HepG2 (cell line): Measurements from ENCODE around the gene JAG1. TPM values are rescaled to one million over a fixed set of nuclear protein-coding genes. Genes with fewer than 3 reads are reported as not detected.

Source experiments
- CHCHD3 ChIP-seq: sonication (generic); formaldehyde crosslinking; IDR thresholded peaks from 2 replicates; pipeline ENCODE4 v1.8.0; 2022; ENCODE audit warnings: mild to moderate bottlenecking, missing genetic modification reagents, moderate library complexity
- DNMT1 ChIP-seq: sonication (generic); formaldehyde crosslinking; IDR thresholded peaks from 2 replicates; pipeline ENCODE4 v1.5.1; 2020; ENCODE audit warnings: mild to moderate bottlenecking, missing genetic modification reagents
- FIP1L1 ChIP-seq: fragments of 200-400 bp; formaldehyde crosslinking; IDR thresholded peaks from 2 replicates; pipeline ENCODE4 v1.6.1; 2018; ENCODE audit warnings: low read depth, mild to moderate bottlenecking, low read length, moderate library complexity, borderline replicate concordance; ENCODE audit not compliant: insufficient read depth
- FOXK2 ChIP-seq: fragments of 450-650 bp; IDR thresholded peaks from 2 replicates; pipeline ENCODE4 v1.6.1; 2016
- GFI1 ChIP-seq: sonication (generic); formaldehyde crosslinking; IDR thresholded peaks from 2 replicates; pipeline ENCODE4 v1.5.0; 2020; ENCODE audit warnings: missing genetic modification reagents, mild to moderate bottlenecking, borderline replicate concordance
- HNRNPL ChIP-seq: fragments of 200-400 bp; formaldehyde crosslinking; IDR thresholded peaks from 2 replicates; pipeline ENCODE4 v1.6.1; 2017; ENCODE audit warnings: mild to moderate bottlenecking, low read depth, low read length
- IRX3 ChIP-seq: sonication (generic); formaldehyde crosslinking; IDR thresholded peaks from 2 replicates; pipeline ENCODE4 v1.8.1; 2023; ENCODE audit warnings: mild to moderate bottlenecking, low read depth, missing genetic modification reagents, borderline replicate concordance
- JUNB ChIP-seq: sonication (generic); formaldehyde crosslinking; IDR thresholded peaks from 2 replicates; pipeline ENCODE4 v1.8.0; 2022; ENCODE audit warnings: missing genetic modification reagents, mild to moderate bottlenecking, borderline replicate concordance
- MBNL3 ChIP-seq: fragments of 250-450 bp; sonication (Bioruptor Pico); conservative IDR thresholded peaks from 2 replicates; pipeline ENCODE4 v1.8.0; 2022; ENCODE audit warnings: mild to moderate bottlenecking, inconsistent platforms
- NCOA2 ChIP-seq: sonication (generic); formaldehyde crosslinking; IDR thresholded peaks from 2 replicates; pipeline ENCODE4 v1.8.0; 2022; ENCODE audit warnings: inconsistent platforms
- POGZ ChIP-seq: sonication (generic); formaldehyde crosslinking; IDR thresholded peaks from 2 replicates; pipeline ENCODE4 v1.4.0; 2020; ENCODE audit warnings: mild to moderate bottlenecking, missing genetic modification reagents
- RFX1 ChIP-seq: fragments of 450-650 bp; IDR thresholded peaks from 2 replicates; pipeline ENCODE4 v1.6.1; 2017
- SSRP1 ChIP-seq: IDR thresholded peaks from 2 replicates; pipeline ENCODE4 v1.6.1; 2016; ENCODE audit warnings: control low read depth
- YY1 ChIP-seq: IDR thresholded peaks from 2 replicates; pipeline ENCODE4 v1.6.1; 2011; ENCODE audit warnings: low read length, low read depth, moderate library complexity, mild to moderate bottlenecking; ENCODE audit not compliant: insufficient read depth, insufficient replicate concordance
- ZC3H13 ChIP-seq: sonication (generic); formaldehyde crosslinking; IDR thresholded peaks from 2 replicates; pipeline ENCODE4 v1.8.1; 2023; ENCODE audit warnings: mild to moderate bottlenecking, missing genetic modification reagents, moderate library complexity
- ZKSCAN8 ChIP-seq: IDR thresholded peaks from 2 replicates; pipeline ENCODE4 v1.6.1; 2016; ENCODE audit warnings: borderline replicate concordance, missing genetic modification reagents, missing compliant biosample characterization
- ZMYM4 ChIP-seq: sonication (generic); formaldehyde crosslinking; IDR thresholded peaks from 2 replicates; pipeline ENCODE4 v1.8.1; 2023; ENCODE audit warnings: mild to moderate bottlenecking, missing genetic modification reagents
- ZNF12 ChIP-seq: sonication (generic); formaldehyde crosslinking; IDR thresholded peaks from 2 replicates; pipeline ENCODE4 v1.5.0; 2020; ENCODE audit warnings: missing genetic modification reagents
- ZNF224 ChIP-seq: sonication (generic); formaldehyde crosslinking; IDR thresholded peaks from 2 replicates; pipeline ENCODE4 v1.5.0; 2020; ENCODE audit warnings: mild to moderate bottlenecking, missing genetic modification reagents
- ZNF44 ChIP-seq: sonication (generic); formaldehyde crosslinking; IDR thresholded peaks from 2 replicates; pipeline ENCODE4 v1.5.1; 2020; ENCODE audit warnings: mild to moderate bottlenecking, missing genetic modification reagents
- ZNF615 ChIP-seq: sonication (generic); formaldehyde crosslinking; IDR thresholded peaks from 2 replicates; pipeline ENCODE4 v1.5.0; 2020; ENCODE audit warnings: mild to moderate bottlenecking, missing genetic modification reagents, borderline replicate concordance
- ZNF644 ChIP-seq: IDR thresholded peaks from 2 replicates; pipeline ENCODE4 v1.6.1; 2016; ENCODE audit warnings: low read depth
- ZSCAN20 ChIP-seq: sonication (generic); formaldehyde crosslinking; IDR thresholded peaks from 2 replicates; pipeline ENCODE4 v1.4.0; 2020; ENCODE audit warnings: missing genetic modification reagents, mild to moderate bottlenecking, borderline replicate concordance
- polyA plus RNA-seq, 8 experiments: library from polyadenylated mRNA; depleted of rRNA in 3 of 8; stranded (reverse) in 7 of 8; unstranded in 1 of 8; fragments of >200 nt; fragmentation: Illumina TruSeq in 4 of 8; extraction: Trizol in 4 of 8; gene quantifications; 2 replicates each; pipeline versions ENCODE4 v1.2.1 to v1.2.3, GENCODE V29; 2011 to 2016; ENCODE audit warnings: low read depth in 4 of 8, missing spikeins in 1 of 8, mixed read lengths in 1 of 8; ENCODE audit not compliant: insufficient read depth in 1 of 8
- total RNA-seq, 5 experiments: library from RNA; depleted of rRNA; stranded (reverse); fragments of >200 nt; fragmentation: Illumina TruSeq; extraction: Trizol; gene quantifications; 2 replicates each; pipeline ENCODE4 v1.2.3, GENCODE V29; 2016; ENCODE audit warnings: low read depth in 1 of 5
- TF ChIP-seq, protein P1 (sequence below): sonication (generic); formaldehyde crosslinking; IDR thresholded peaks from 2 replicates; pipeline ENCODE4 v1.4.0; 2020; ENCODE audit warnings: mild to moderate bottlenecking, missing genetic modification reagents
- TF ChIP-seq, protein P2 (sequence below): sonication (generic); formaldehyde crosslinking; IDR thresholded peaks from 2 replicates; pipeline ENCODE4 v1.5.1; 2020; ENCODE audit warnings: mild to moderate bottlenecking, missing genetic modification reagents, moderate library complexity

Gene JAG1
- total and polyA plus RNA-seq, 2 of the 13 experiments (the other 11 are each of a cell fraction or from before 2014, with no cell fraction given), result 47.1 to 56.3 TPM

DNA sequence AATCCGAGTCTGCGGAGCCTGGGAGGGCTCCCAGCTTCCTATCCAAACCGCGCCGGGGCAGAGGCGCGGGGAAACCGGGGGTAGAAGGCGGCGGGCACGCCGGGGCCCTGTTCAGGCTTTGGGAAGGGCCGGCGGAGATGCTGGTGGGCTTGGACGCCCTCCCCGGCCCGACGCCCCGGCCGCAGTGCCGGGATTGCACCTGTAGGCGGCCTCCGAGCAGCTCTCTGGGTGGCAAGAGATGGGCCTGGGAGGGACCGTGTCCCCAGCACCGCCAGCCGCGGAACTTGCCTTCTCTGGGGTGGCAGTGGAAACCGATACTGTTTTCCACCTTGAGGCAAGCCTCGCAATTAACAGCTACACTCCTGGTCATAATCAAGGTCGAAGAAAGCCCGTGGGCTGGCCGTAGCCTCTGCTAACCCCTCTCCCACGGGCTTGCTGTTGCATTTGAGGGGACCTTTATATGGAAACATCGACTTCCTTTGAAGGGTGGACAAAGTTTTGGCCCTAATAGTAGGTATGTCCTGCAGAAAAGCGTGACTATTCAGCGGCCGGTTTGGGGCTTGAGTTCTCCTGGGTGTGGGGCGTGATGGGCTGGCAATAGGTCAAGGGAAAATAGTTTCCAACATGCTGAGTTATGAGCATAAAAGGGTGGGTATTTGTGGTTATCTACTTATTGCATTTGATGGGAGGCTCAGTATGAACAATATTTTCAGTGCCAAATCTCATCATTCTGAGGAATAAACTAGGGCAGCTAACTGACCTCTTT is 1.1 kb upstream of the JAG1 start (continued):
- TF ChIP-seq GFI1 (peak; percentile 54; the same call in 1 of the 2 replicates), FOXK2 (no peak), HNRNPL (peak; percentile 86), MBNL3 (CRISPR knock-in tag) (no peak), ZNF12 (peak; percentile 76; the same call in 1 of the 2 replicates), ZMYM4 (CRISPR knock-in tag) (peak; percentile 18; the same call in 1 of the 2 replicates), JUNB (CRISPR knock-in tag) (no peak), NCOA2 (CRISPR knock-in tag) (peak; percentile 23; the same call in 1 of the 2 replicates), FIP1L1 (peak; percentile 32; the same call in 1 of the 2 replicates), ZNF44 (CRISPR knock-in tag) (peak; percentile 86), ZC3H13 (CRISPR knock-in tag) (peak; percentile 49), ZKSCAN8 (peak; percentile 58; the same call in 1 of the 2 replicates), SSRP1 (CRISPR knock-in tag) (peak; percentile 33; the same call in 1 of the 2 replicates), DNMT1 (CRISPR knock-in tag) (no peak), YY1 (peak; percentile 63), IRX3 (peak; percentile 23; the same call in 1 of the 2 replicates), ZNF224 (CRISPR knock-in tag) (no peak), POGZ (CRISPR knock-in tag) (0 out of 2 replicates have a peak, but pooled peaks have one; percentile 39), CHCHD3 (CRISPR knock-in tag) (0 out of 2 replicates have a peak, but pooled peaks have one; percentile 26), ZSCAN20 (CRISPR knock-in tag) (peak; percentile 13; the same call in 1 of the 2 replicates), ZNF644 (CRISPR knock-in tag) (peak; percentile 68), ZNF615 (0 out of 2 replicates have a peak, but pooled peaks have one; percentile 44), RFX1 (no peak)
- TF ChIP-seq, protein P1, sequence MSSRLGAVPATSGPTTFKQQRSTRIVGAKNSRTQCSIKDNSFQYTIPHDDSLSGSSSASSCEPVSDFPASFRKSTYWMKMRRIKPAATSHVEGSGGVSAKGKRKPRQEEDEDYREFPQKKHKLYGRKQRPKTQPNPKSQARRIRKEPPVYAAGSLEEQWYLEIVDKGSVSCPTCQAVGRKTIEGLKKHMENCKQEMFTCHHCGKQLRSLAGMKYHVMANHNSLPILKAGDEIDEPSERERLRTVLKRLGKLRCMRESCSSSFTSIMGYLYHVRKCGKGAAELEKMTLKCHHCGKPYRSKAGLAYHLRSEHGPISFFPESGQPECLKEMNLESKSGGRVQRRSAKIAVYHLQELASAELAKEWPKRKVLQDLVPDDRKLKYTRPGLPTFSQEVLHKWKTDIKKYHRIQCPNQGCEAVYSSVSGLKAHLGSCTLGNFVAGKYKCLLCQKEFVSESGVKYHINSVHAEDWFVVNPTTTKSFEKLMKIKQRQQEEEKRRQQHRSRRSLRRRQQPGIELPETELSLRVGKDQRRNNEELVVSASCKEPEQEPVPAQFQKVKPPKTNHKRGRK (CRISPR knock-in tag), result peak; percentile 81; the same call in 1 of the 2 replicates
- TF ChIP-seq, protein P2, sequence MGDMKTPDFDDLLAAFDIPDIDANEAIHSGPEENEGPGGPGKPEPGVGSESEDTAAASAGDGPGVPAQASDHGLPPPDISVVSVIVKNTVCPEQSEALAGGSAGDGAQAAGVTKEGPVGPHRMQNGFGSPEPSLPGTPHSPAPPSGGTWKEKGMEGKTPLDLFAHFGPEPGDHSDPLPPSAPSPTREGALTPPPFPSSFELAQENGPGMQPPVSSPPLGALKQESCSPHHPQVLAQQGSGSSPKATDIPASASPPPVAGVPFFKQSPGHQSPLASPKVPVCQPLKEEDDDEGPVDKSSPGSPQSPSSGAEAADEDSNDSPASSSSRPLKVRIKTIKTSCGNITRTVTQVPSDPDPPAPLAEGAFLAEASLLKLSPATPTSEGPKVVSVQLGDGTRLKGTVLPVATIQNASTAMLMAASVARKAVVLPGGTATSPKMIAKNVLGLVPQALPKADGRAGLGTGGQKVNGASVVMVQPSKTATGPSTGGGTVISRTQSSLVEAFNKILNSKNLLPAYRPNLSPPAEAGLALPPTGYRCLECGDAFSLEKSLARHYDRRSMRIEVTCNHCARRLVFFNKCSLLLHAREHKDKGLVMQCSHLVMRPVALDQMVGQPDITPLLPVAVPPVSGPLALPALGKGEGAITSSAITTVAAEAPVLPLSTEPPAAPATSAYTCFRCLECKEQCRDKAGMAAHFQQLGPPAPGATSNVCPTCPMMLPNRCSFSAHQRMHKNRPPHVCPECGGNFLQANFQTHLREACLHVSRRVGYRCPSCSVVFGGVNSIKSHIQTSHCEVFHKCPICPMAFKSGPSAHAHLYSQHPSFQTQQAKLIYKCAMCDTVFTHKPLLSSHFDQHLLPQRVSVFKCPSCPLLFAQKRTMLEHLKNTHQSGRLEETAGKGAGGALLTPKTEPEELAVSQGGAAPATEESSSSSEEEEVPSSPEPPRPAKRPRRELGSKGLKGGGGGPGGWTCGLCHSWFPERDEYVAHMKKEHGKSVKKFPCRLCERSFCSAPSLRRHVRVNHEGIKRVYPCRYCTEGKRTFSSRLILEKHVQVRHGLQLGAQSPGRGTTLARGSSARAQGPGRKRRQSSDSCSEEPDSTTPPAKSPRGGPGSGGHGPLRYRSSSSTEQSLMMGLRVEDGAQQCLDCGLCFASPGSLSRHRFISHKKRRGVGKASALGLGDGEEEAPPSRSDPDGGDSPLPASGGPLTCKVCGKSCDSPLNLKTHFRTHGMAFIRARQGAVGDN, result peak; percentile 69
